HS-27A (cell line): Measurements from ENCODE around the gene CHST9.
"Not testable (repeated sequence)": the region's sequence is repeated elsewhere in the genome, so short reads cannot be mapped to it uniquely, and the experiment has no call there.

Experiments used
- DNase-seq: peaks from one replicate; pipeline ENCODE4 v3.0.0-alpha.2; 2012; ENCODE audit warnings: low read depth, missing footprints

CHST9 gene

DNA sequence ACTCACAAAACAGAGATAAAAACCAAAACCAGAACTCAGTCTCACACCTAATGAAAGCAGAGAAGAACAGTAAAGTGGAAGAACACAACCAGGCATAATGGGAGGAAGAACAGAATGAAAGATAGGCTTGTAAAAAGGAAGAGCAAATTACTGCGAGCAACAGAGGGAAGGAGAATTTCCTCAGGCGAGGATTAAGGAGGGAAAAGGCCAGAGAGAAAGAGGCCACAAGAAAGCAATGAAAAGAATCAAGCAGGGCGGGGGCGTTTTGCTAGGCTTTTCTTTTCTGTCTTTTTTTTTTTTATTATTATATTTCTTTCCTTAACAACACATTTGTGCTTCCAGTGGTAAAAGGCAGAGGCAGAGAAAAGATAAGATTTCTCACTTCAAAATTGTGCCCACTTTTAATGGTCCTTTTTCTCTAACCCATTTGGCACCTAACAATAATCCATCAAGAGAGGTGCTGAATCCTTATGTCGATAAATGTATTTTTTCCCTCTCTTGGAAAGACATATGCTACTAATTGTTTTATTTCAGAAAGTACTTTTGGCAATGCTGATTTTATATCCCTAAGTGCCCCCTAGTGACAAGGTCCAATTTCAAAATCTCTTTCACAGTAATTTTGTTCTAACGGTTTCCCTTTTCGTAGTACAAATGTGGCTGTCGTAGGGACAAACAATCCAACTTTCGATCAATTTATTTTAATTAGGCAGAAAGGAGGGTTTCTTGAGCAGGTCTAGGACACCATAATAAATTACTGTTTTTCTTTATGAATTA, 180.9 kb downstream of the CHST9 start:
- no peak for DNase-seq

DNA sequence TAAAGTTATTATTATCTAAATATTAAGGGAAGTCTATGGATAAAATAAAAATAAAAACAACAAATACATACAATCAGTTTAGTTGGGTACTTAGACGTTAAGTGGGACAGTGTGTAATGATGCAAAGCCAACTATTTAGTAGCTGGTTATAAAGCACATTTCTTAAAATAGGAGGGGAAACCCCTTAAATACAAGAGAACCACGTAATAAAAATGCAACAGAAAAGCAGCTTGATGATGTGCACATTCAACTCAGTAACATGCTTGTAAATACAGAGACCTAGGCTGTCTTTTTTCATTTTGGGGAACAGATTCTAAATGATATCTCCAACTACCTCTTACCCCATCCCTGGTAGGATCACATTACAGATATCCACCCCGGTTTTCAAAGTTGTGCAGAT, 185.3 kb downstream of the CHST9 start:
- no peak for DNase-seq

DNA sequence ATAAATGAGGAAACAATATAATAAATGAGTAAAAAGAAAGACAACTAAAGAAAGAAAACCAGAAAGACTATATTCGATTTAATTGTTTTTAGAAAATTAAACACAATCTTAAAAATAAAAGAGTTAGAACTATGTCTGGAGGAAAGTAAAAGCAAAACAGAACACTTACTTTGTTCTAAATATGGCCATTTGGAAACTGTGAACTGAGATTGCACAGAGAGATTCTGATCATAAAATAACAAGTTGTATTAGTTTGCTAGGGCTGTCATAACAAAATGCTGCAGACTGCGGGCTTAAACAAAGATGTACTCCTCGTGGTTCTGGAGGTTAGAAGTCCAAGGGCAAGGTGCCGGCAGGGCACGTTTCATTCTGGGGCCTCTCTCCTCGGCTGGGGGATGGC, 191.5 kb downstream of the CHST9 start:
- no peak for DNase-seq

DNA sequence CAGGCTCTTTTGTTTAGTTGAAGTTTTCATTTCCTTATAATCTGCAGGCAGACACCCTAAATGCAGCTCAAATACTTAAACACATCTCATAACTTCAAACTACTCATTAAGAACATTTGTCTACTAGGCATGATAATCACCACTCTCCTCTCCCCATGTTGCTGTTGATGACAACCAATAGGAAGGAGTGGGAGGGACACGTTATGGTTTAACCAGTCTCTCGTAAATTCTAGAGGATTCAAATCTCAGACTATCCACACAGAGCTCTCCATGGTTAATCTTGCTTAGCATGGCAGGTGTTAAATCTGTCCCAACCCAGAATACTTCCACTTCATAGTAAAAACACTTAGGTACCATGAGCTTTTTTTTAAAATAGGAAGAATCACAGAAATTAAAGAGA, 192.2 kb downstream of the CHST9 start:
- DNase-seq: no peak

DNA sequence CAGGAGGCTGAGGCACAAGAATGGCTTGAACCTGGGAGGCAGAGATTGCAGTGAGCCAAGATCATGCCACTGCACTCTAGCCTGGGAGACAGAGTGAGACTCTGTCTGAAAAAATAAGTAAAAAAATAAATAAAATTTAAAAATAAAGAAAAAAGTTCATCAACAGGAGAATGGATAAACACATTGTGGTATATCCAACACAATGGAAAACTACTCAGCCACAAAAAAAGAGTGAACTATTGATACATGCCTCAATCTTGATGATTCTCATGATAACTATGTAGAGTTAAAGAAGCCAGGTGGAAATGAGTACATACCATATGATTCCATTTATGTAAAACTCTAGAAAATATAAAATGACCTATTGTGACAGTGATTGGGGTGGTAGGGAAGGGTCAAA, 195.3 kb downstream of the CHST9 start:
- DNase-seq: no peak

DNA sequence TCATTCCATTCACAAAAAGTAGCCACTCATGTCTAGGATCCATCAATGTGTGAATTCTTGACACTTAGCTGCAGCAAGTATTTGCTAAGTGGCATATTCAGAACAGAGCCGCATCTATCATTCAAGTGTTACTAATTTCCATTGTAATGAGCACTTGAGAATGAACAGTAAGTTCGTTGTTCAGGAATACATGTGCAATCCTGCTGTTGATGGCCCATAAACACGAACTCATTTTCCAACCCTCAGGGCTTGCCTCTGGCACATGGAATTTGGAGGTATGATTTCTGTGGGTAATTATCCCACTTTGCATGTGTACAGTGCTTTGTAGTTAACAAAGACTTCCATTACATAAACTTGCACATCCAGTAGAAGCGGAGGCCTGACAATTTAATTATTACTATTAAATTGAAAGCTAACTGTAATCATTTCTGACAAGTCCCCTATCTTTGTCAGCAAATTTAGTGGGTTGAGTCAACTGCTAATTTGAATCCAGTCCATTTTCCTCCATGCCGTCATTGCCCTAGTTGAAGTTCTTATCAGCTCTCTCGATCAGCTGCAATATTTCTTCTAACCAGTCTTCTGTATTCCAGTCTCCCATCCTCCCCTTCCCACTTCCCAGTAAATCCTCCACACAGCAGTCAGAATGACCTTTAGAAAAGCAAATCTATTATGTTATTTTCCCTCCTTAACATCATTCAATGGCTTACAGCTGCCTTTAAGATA, 203.6 kb downstream of the CHST9 start:
- DNase-seq: no peak

DNA sequence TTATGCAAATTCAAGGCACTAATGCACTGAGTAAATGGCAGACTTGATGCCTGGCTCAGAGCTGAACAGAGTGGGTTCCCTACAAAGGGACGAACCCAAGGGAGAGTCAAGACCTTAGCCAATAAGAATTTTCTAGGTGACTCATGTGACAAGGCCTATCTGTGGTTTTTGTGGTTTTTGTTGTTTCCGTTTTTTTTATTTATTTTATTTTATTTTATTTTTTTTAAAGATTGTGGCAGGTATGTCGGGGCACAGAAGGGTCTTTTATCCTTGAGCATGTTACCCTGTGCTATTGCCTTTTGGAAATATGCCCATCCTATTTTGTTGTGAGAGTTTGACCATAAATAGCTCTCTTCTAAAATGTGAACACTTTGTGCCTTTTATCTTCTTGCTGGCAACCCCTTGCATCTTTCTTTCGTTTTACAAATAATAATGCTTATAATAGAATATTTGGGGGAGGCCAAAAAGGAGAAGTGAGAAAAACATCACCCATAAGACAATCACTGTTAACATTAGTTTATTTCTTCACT, 206.2 kb downstream of the CHST9 start:
- no peak for DNase-seq

DNA sequence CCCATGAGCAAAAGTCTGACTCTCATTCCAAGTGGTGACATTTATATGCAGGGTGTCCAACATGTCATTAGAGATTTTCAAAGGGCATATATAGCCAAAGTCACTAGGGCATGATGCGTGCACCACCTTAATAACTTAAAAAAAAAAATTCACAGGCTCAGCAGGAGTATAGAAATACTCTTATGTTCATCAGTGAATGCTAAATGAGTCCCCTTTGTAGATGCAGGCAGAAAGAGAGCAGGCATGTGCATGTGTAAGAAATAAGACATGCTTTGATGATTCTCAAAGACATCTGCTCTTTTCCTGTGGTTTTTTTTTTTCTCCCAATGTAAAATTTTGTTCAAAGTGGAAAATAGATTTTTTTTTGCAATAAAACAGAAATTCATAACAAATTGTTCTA, 207.3 kb downstream of the CHST9 start:
- no peak for DNase-seq

DNA sequence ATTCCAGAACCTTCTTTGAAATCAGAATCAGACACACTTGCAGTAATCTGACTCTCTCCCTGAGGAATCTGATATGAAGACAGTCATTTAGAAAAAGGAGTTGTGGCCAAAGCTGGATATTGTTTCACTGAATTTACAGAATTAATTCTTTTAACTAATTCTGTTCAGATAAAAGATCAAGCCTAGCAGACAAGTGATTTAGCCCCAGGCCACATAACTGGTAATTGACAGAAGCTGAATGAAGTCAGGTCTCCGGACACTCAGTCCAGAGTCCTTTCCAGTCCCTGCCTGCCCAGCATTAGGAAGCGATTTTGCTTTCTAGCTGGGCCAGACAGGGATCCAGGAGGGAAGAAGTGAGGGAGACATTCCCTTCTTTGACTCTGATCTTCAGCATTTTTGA, 208.9 kb downstream of the CHST9 start:
- DNase-seq: no peak

DNA sequence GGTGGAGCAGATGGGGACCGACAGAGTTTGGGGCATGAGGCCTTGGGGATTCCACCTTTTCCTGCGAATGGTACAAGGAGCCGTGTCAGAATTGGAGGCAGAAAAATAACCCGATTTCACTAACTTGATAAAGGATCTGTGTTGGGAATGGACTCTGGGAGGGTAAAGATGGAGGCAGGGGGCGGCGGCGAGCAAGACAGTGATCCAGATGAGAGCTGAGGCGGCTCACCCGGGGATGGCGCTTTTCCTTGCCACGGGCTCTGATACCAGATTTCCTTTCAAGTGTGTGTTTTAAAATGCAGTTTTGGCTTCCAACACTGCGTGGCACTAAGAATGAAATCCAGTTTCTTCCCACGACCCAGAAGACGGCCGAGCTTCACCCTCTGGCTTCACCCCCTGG, 212.6 kb downstream of the CHST9 start:
- DNase-seq: not testable (repeated sequence)

DNA sequence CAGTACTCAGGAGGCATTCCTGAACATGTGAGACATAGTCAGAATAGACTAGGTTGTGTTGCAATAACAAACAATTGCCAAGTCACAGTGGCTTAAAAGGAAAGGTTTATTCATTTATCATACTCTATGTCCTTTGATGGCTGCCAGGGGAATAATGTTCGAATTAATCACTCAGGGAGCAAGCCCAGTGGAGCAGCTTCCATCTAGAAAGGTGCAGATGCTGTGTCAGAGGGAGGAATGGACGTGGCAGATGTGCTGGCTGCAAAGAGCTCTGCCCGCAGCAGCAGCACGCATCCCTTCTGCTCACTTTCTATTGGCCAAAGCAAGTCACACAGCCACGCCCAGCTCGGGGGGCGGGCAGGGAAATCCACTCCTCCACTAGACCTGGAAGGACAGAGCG, 213.7 kb downstream of the CHST9 start:
- DNase-seq: no peak

DNA sequence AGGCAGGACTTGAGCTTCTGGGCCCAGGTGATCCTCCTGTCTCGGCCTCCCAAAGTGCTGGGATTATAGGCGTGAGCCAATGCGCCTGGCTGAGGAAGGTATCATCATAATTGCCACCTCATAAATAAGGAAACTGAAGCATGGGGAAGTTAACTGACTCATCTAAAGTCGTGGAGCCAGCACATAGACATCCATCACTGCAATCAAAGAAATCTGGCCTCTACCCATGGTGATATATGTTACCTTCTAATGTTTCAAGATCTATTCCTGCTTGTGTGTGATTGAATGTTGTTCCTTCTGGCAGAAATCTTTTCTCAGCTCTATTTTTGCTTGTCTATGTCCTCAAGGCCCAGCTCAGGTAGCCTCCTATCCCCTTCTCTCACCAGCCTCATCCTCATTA, 214.5 kb downstream of the CHST9 start:
- no peak for DNase-seq

DNA sequence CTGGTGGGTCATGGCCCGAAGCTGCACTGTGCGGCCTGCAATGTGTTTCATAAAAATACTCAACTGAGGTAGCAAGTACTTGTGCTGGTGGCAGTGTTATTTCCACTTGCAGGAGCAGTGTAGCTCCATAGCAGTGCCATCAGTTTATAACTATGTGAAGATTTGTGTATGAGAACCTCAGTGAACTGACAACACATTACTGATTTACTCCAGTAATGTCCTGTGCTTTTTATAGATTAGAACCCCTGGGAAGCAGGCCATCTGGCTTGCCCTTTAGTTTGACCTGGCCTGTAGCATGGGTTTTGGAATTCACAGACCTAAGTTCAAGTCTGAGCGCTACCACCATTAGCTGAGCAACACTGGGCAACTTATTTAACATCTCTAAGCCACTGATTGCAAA, 219.9 kb downstream of the CHST9 start:
- DNase-seq: no peak

DNA sequence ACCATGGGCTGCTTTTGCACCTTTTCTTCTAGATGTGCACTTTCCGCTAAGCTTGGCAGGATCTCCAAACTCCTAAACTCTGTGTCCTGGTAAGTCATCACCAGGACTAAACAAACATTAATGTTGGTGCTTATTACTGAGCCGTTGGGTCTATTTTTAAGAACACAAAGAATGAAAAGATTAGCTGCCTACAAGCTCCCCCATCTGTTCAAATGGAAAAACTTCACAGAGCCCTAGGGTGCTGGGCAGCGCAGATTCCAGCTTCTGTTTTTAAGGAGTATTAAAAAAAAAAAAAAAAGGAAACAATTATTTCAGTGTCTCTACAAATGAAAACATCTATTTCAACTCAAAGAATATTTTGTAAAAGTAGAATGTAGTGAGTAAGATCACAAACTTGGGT, 221.8 kb downstream of the CHST9 start:
- no peak for DNase-seq

DNA sequence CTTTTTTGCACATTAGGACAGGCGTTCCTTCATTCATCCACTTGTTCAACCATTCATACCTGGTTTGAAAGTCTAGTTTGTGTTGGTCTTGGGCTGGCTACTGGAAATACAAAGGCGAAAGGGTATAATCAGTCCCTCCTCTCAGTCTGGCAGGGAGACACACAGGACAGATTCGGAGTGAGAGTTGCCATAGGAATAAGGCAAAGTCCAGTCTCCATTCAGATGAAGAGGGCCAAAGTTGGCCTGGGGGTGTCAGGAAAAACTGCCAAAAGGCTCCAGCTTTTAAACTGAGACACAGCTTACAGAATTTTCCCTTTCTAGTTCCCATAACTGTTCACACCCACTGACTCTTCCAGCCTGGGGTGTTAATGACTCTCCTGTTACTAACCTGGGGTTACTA, 223.3 kb downstream of the CHST9 start:
- no peak for DNase-seq

DNA sequence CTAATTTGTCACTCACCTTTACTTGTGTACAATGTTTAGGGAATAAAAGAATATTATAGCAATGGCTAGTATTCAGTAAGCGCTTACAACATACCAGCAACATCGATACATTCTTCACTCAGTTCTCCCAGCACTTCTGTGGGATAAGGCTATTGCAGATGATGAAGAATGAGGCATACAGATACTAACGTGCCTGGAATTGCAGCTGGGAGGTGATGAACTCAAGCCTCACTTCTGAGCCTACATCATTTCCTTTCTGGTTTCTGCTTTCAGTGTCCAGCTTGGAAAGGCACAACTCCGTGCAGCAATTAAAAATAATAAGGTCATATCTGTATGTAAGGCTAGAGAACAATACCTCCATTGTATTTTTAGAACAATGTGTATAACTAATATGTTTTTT, 224.2 kb downstream of the CHST9 start:
- DNase-seq: no peak

DNA sequence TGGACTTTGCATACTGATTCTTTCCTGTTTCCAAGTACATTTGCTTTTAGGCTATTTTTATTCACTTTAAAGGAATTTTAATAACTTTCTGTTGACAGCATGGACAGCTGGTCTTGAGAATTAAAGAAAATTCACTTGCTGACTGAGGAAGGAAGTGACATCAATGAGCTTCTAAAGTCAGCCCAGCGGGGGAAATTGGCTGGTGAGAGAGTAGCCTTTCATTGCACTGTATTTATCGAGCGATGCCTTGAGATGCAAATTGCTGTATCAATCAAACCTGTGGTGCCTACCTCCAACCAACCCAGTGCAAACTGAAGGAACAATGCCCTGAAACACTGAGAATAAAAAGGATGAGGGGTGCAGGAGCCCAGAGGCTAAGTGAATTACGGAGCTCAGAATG, 228.2 kb downstream of the CHST9 start:
- no peak for DNase-seq

DNA sequence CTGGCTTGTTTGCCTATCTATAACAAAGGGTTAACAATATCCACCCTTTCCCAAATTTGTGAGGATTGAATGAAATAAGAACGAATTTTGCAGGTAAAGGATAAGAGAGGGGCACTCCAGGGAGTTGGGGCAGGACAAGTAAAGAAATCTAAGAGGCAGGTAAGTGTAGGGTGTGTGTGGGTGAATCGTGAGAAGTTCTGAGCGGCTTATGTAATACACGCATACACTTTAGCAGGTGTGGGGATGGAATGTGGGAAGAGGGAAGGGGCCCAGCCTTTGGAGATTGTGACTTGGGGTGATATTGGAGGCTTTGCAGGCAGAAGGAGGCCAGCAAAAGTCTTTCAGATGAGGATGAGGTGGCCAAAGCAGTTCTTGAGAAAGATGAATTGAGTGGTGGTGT, 236.4 kb downstream of the CHST9 start:
- no peak for DNase-seq

DNA sequence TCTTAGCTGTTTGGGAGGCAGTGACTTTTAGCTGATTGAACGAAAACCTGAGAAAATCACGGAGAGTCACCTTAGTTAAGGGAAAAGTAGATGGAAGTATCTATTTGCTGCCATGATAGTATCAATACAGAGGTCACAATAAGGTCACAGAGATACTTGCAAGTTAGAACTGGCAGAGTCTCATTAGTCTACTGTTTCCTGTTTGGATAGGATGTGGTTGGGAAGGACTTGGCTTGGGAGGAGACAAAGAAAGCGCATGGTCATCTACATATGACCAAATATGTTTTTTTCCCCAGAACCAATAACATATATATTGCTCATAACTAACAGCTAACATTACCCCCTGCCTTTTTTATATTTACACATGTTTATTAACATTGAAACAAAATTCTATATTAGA, 241.2 kb downstream of the CHST9 start:
- DNase-seq: no peak

DNA sequence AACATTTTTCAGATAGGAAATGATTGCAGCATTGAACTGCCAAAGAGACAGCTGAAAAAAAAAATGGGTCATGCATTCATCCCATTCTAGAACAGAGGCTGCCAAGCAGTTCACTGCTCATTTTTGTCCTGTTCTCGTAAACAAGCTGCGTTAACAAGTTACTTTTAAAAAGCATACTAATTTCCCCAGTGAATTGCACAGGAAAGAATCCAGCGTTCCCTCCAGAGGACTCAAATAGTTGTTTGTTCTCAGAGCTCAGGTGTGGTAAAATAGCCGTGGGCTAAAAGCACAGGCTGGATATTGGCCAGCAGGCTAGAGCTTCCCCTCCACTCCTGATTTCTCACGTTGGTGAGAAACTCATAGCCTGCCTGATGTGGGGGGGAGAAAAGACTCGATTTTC, 243.5 kb downstream of the CHST9 start:
- no peak for DNase-seq

DNA sequence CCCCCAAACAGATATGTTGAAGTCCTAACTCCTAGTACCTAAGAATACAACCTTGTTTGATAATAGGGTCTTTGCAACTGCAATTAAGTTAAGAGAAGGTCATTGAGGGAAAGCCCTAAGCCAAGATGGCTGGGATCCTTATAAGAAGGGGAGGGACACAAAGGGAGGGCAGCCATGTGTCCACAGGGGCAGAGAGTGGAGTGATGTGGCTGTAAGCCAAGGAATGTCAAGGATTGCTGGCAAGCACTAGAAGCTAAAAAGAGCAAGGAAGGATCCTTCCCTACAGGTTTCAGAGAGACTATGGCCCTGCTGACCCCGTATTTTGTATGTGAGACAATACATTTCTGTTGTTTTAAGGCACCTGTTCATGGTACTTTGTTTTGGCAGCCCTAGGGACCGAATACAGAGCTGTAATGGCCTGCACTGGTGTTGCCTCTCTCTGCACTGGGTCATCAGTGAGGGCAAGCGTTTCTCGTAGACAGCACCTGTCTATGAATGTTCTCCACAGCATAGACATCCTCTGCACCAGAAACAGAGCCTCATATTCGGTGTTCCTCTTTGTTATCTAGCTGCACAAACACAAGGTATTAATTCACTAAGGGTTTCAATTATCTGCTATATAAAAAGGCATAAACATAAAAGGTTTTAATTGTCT, 244.2 kb downstream of the CHST9 start:
- DNase-seq: no peak

DNA sequence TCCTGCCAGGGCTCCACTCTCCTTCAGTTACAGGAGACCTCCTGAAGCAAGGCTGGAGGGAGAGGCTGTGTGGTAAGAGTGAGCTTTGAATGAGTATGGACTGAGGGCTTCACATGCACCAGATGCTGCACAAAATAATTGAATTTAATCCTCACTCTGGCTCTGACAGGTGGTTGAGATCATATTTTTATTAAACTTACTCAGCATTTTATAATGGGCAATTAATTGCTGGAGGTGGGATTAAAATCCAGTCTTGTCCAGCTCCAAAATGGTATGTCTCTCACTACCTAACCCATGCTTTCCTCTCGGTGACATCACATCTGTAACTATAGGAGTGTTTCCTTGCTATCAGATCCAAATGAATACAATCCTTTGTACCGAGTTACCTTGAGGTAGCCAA, 253.4 kb downstream of the CHST9 start:
- no peak for DNase-seq

DNA sequence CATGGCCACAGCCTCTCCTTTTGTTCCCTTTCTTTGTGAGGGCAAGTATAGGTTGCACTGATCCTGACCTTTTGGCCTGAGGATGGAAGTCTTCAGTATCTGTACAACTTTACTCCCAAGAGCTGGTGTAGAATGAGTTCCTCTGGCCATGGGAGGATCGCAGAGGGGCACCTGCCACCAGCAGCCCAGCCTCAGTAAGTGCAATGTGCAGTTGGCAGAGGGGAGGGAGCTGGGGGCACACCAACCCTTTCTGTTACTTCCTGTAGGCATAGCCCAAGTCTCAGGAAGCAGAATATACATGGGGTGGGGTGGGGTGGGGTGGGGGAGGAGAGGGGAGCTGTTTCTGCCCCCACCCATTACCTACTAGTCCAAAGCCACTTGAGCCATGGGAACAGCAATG, 254.5 kb downstream of the CHST9 start:
- DNase-seq: no peak
